Epithelial cell of esophagus (primary cell): ENCODE measurements around the gene DBR1.

ENCODE experiments used
- DNase-seq: peaks from one replicate; pipeline ENCODE4 v3.0.0; 2010; ENCODE audit warnings: low read depth
- H3K4me3 ChIP-seq: 2 replicates; pipeline ENCODE4 v1.5.1; 2011; ENCODE audit warnings: mild to moderate bottlenecking, low read length, control low read depth
- TF ChIP-seq, protein P1 (sequence below): IDR thresholded peaks from 2 replicates; pipeline ENCODE4 v1.5.1; 2011; ENCODE audit warnings: low read depth, mild to moderate bottlenecking, low read length, control low read depth, inconsistent platforms; ENCODE audit not compliant: insufficient read depth; ENCODE audit errors: missing control alignments

DBR1 gene

DNA sequence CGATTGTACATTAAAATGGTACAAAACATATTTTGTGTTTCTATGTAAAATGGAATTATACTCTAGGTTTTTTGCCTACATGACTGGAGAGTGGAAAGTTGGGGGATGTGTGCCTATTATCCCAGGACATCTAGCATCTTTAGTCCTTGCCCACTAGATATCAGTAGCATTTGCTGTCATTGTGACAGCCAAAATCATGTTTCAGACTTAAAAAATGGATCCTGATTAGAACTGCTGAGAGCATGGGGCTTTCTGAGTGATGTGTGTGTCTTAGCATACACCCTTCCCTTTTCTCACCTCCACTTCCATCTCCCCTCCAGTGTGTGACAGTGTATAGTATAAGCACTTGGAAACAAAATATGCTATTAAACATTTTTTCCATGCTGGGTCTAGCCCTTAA, 25.7 kb upstream of the DBR1 start:
- no peak for DNase-seq

DNA sequence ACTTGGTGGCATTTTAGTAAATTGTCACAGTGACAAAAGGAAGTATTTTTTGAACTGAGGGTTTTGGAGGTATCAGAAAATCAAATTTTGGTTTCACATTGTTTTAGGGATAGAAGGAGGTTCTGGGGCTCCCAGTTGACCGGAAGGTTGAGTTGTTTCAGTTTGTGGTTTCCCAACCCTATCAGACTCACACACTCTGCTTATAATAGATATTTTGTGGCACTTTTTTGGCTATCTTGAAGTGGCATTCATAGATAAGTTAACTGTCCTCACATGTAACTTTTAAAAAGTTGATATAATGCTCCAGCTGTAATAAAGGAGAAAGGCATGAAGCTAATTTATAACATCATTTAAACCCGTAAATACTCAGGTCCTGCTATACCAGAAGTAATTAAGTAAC, 25.1 kb upstream of the DBR1 start:
- H3K4me3 ChIP-seq: no peak overlapping the region
- DNase-seq: no peak
- TF ChIP-seq, protein P1, sequence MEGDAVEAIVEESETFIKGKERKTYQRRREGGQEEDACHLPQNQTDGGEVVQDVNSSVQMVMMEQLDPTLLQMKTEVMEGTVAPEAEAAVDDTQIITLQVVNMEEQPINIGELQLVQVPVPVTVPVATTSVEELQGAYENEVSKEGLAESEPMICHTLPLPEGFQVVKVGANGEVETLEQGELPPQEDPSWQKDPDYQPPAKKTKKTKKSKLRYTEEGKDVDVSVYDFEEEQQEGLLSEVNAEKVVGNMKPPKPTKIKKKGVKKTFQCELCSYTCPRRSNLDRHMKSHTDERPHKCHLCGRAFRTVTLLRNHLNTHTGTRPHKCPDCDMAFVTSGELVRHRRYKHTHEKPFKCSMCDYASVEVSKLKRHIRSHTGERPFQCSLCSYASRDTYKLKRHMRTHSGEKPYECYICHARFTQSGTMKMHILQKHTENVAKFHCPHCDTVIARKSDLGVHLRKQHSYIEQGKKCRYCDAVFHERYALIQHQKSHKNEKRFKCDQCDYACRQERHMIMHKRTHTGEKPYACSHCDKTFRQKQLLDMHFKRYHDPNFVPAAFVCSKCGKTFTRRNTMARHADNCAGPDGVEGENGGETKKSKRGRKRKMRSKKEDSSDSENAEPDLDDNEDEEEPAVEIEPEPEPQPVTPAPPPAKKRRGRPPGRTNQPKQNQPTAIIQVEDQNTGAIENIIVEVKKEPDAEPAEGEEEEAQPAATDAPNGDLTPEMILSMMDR: no peak

More for the DNA sequence above, 25.7 kb upstream of the DBR1 start:
- no peak overlapping the region for H3K4me3 ChIP-seq
- TF ChIP-seq, protein P1: no peak

DNA sequence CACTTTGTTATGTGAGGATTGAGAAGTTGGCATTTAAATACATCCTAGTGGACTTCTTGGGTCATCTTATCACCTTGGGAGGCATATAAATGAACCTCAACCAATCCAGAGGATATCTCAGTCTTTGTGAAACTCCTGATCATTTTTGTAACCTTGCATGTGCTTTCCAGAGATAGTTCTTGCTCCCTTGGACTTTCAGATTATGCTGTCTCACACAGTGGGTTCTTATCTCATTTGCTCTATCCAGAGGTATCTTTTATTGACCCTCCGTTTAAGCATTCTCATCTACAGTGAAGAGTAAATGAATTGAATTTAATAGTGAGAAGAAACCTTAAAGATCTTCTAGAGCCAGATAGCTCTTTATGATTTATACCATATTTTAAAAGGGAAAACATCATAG, 22.8 kb upstream of the DBR1 start:
- TF ChIP-seq, protein P1: no peak

DNA sequence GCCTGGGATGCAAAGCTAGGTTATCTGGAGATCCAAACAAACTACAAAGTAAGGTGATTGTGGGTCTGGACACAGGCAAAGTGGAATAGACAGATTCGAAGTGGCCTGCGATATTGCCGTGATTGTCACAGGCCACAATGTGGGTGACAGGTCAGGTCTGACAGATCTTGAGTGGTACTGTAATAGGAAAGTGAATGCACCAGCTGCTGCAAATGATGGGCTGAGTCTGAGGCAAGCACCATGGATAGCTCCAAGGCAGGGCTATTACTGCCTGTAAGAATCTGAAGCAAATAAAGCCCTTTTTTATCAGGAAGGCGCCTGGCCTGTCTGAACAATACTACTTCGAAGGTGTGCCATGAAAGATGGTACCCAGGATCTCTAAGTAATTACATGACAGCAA, 22.3 kb upstream of the DBR1 start:
- no peak overlapping the region for H3K4me3 ChIP-seq

More for the DNA sequence above, 22.8 kb upstream of the DBR1 start:
- DNase-seq: no peak
- no peak overlapping the region for H3K4me3 ChIP-seq

DNA sequence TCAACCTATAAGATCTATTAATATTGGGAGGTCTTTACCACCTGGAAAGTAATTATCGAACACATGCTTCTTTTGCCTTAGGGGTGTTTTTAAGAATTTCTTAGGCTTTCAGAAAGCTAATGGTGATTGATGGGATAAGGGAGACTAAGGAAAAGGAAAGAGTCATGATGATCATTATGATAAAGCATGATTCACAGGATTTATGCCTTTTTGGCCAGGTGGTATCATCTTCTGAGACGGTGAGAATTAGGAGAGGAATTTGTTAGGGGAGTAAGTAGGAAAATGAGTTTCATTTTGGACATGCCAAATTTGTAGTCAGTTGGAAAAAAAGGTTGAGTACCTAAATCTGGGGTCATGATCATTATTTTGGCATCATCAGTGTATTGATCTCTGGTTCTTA, 21.3 kb upstream of the DBR1 start:
- no peak overlapping the region for H3K4me3 ChIP-seq
- TF ChIP-seq, protein P1: no peak
- peak; percentile 19 for DNase-seq

More for the DNA sequence above, 22.3 kb upstream of the DBR1 start:
- TF ChIP-seq, protein P1: no peak
- DNase-seq: peak; percentile 56

DNA sequence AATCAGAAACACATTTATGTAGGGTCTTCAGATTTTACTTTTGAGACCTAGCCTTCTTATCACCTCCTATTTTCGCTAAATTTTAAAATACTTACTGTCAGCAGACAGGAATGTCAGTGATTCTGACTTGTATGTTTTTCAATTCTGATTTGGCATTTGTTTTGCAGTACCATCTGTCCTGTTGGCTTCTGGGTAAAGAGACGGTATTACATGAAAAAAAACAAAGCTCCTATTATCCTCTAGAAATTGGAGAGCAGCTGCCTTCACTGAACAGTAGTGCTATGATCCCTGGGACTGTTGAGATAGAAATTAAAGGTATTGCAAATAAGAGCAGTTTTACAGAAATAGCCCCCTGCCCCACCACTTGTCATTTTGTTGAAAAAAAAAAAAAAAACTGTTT, 20.8 kb upstream of the DBR1 start:
- TF ChIP-seq, protein P1: no peak
- DNase-seq: no peak
- no peak overlapping the region for H3K4me3 ChIP-seq

DNA sequence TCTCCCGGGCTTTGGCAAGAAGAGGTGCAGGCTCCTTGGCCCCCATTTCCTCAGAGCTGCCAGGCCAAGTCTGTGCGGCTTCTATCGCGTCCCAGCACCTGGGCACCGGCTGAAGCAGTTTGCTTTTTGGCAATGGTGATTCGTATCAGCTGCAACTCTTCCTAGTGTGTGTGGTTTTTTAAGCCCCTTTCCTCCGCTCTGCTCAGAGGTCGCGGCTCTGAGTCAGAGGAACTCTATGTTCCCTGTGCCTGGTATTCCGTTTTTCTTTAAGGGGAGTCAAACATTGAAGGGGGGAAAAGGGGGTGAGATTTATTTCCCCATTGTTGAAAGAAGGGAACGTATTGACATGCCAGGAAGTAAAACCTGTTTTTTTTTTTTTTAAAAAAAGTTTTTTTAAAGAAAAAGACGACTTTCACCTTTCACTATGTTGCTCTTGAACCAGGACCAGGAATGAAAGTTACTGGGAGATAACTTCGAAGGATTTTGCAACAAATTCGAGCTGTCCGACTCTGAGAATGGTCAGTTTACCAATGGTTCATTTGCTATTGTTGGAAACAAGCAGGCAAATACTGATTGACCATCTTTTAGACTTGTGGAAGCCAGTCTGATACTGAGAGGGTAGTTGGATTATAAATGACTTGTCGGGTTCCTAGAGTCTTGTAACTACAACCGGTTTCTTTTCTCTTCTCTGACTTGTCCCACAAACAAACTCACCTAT, 13.5 kb upstream of the DBR1 start:
- H3K4me3 ChIP-seq: peak overlapping the region; percentile 95
- TF ChIP-seq, protein P1: no peak
- DNase-seq: peak; percentile 10
